OCI-LY1 (cell line): Measurements from ENCODE around the gene PIK3IP1.

ENCODE experiments used
- H2AFZ ChIP-seq: fragments of 200-600 bp; sonication (generic), shearing (Covaris generic); 2 replicates; pipeline ENCODE4 v1.6.0; 2014; ENCODE audit warnings: antibody characterized with exemption, mild to moderate bottlenecking, low read length
- H3F3A ChIP-seq: fragments of 200-600 bp; sonication (generic), shearing (Covaris generic); 2 replicates; pipeline ENCODE4 v1.6.0; 2014; ENCODE audit warnings: mild to moderate bottlenecking, antibody characterized with exemption, low read length, moderate library complexity; ENCODE audit not compliant: insufficient read depth
- H3K27ac ChIP-seq: fragments of 200-600 bp; sonication (generic); 2 replicates; pipeline ENCODE4 v1.5.1; 2014; ENCODE audit warnings: low read length, mixed run types, mild to moderate bottlenecking, low read depth; ENCODE audit not compliant: poor library complexity, severe bottlenecking
- H3K27me3 ChIP-seq: fragments of 200-600 bp; sonication (generic); 2 replicates; pipeline ENCODE4 v1.6.0; 2014; ENCODE audit warnings: antibody characterized with exemption, mild to moderate bottlenecking, low read length, moderate library complexity; ENCODE audit not compliant: insufficient read depth
- H3K36me3 ChIP-seq: fragments of 200-600 bp; sonication (generic); 2 replicates; pipeline ENCODE4 v1.6.1; 2014; ENCODE audit warnings: mild to moderate bottlenecking, antibody characterized with exemption, low read length, moderate library complexity, mixed read lengths; ENCODE audit not compliant: insufficient read depth
- H3K4me1 ChIP-seq: fragments of 200-600 bp; sonication (generic); 2 replicates; pipeline ENCODE4 v1.5.1; 2014; ENCODE audit warnings: mild to moderate bottlenecking, low read length, moderate library complexity; ENCODE audit not compliant: insufficient read depth, severe bottlenecking
- H3K4me2 ChIP-seq: fragments of 200-600 bp; sonication (generic), shearing (Covaris generic); 2 replicates; pipeline ENCODE4 v1.6.1; 2014; ENCODE audit warnings: low read length
- H3K4me3 ChIP-seq: fragments of 200-600 bp; sonication (generic); 2 replicates; pipeline ENCODE4 v1.5.1; 2014; ENCODE audit warnings: low read length, low read depth, mild to moderate bottlenecking, mixed read lengths; ENCODE audit not compliant: poor library complexity, severe bottlenecking
- H3K79me2 ChIP-seq: fragments of 200-600 bp; shearing (Covaris generic); 2 replicates; pipeline ENCODE4 v1.6.1; 2016; ENCODE audit warnings: mixed run types, low read length, mixed read lengths; ENCODE audit not compliant: insufficient read depth
- H3K9ac ChIP-seq: fragments of 200-600 bp; sonication (generic), shearing (Covaris generic); 2 replicates; pipeline ENCODE4 v1.6.1; 2014; ENCODE audit warnings: mild to moderate bottlenecking, low read length, mixed read lengths
- H3K9me2 ChIP-seq: fragments of 200-600 bp; sonication (generic), shearing (Covaris generic); 2 replicates; pipeline ENCODE4 v1.6.1; 2014; ENCODE audit warnings: low read depth, mild to moderate bottlenecking, low read length, mixed read lengths
- H3K9me3 ChIP-seq: fragments of 200-600 bp; shearing (Covaris generic); 2 replicates; pipeline ENCODE4 v1.6.1; 2014; ENCODE audit warnings: low read length, mixed read lengths
- H4K20me1 ChIP-seq: fragments of 200-600 bp; sonication (generic), shearing (Covaris generic); 2 replicates; pipeline ENCODE4 v1.6.0; 2016; ENCODE audit warnings: mild to moderate bottlenecking, low read length; ENCODE audit not compliant: insufficient read depth
- CTCF ChIP-seq: fragments of 200-600 bp; sonication (generic), shearing (Covaris generic); IDR thresholded peaks from 2 replicates; pipeline ENCODE4 v1.5.1; 2017; ENCODE audit warnings: mild to moderate bottlenecking, antibody characterized with exemption, low read length, moderate library complexity, mixed read lengths
- EZH2 ChIP-seq: fragments of 200-600 bp; sonication (generic), shearing (Covaris generic); IDR thresholded peaks from 2 replicates; pipeline ENCODE4 v1.8.0; 2017; ENCODE audit warnings: borderline replicate concordance, mixed run types, mild to moderate bottlenecking, antibody characterized with exemption, low read length, moderate library complexity, mixed read lengths

Gene PIK3IP1

DNA sequence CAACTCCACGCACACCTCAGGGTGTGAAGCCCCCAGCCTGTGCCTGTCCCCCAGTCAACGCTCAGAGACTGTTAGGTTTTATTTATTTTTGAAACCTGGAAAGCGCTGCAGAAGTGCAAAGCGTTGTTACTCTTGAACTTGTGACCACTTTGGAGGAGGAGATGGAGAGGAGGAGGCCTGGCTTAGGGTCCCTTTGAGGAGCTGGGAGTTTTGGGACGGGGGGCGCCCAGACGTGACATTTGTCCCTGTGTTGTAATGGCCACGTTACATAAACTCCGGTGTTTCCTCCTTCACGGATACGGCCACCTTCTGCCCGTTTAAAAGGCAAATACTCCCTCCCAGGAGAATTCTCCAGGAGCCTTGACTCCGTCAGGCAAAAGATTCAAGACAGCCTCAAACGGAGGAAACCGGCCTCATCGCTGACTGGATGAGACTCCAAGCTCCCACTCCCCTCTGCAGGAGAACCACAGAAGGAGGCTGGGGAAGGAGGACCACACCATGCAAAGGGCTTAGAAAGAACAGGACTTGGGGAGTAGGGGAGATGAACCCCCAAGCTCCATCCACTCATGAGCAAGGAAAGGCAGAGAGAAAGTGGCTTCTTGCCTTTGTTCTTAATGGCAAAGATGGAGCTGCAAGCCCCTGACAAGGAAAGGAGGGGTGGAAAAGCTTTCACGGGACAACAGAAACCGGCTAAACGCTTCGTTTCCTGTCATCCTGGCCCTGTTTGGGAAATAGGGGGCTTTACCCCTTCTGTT, 630 bp downstream of the PIK3IP1 start:
- Histone ChIP-seq H3K27ac (peak overlapping the region; percentile 96), H3K4me2 (peak overlapping the region; percentile 78), H3K4me1 (peaks cover 71% of the 10 kb centered on the region), H3K36me3 (peaks cover 24% of the 10 kb centered on the region; the same call in 1 of the 2 replicates), H3K9ac (peak overlapping the region; percentile 91), H3K27me3 (no peaks in the 10 kb centered on the region), H3K9me3 (no peaks in the 10 kb centered on the region), H3K79me2 (no peaks in the 10 kb centered on the region), H2AFZ (no peak overlapping the region), H3F3A (peaks cover 6% of the 10 kb centered on the region; the same call in 1 of the 2 replicates), H3K4me3 (peak overlapping the region; percentile 87), H4K20me1 (no peaks in the 10 kb centered on the region), H3K9me2 (no peaks in the 10 kb centered on the region)
- TF ChIP-seq CTCF, result no peak
- no peak for TF ChIP-seq EZH2

GRCh38 chr22:31290494-31291471, 1.5 kb downstream of the PIK3IP1 start:
- no peaks in the 10 kb centered on the region for H4K20me1 ChIP-seq
- no peaks in the 10 kb centered on the region for H3K9me2 ChIP-seq
- TF ChIP-seq CTCF (no peak), EZH2 (no peak)
- H3K79me2 ChIP-seq, result no peaks in the 10 kb centered on the region
- no peaks in the 10 kb centered on the region for H3K27me3 ChIP-seq
- no peaks in the 10 kb centered on the region for H3K9me3 ChIP-seq
- peak overlapping the region; percentile 87 for H3K4me3 ChIP-seq
- peak overlapping the region; percentile 91 for H3K9ac ChIP-seq
- H3K27ac ChIP-seq, result peak overlapping the region; percentile 96
- H3K4me2 ChIP-seq, result peak overlapping the region; percentile 78
- peaks cover 6% of the 10 kb centered on the region; the same call in 1 of the 2 replicates for H3F3A ChIP-seq
- H3K36me3 ChIP-seq, result peaks cover 32% of the 10 kb centered on the region; the same call in 1 of the 2 replicates
- no peak overlapping the region for H2AFZ ChIP-seq
- H3K4me1 ChIP-seq, result peaks cover 70% of the 10 kb centered on the region

- no peaks in the 10 kb centered on the region for H3K79me2 ChIP-seq
- no peak for TF ChIP-seq CTCF
- TF ChIP-seq EZH2, result no peak
- H4K20me1 ChIP-seq, result no peaks in the 10 kb centered on the region
- no peak overlapping the region for H2AFZ ChIP-seq
- peaks cover 46% of the 10 kb centered on the region; the same call in 1 of the 2 replicates for H3K36me3 ChIP-seq
- H3F3A ChIP-seq, result peaks cover 6% of the 10 kb centered on the region; the same call in 1 of the 2 replicates
- H3K9ac ChIP-seq, result peak overlapping the region; percentile 70
- H3K9me3 ChIP-seq, result no peaks in the 10 kb centered on the region
- peak overlapping the region; percentile 78 for H3K4me2 ChIP-seq
- H3K9me2 ChIP-seq, result no peaks in the 10 kb centered on the region
- no peaks in the 10 kb centered on the region for H3K27me3 ChIP-seq
- peak overlapping the region; percentile 96 for H3K27ac ChIP-seq
- peak overlapping the region; percentile 87 for H3K4me3 ChIP-seq
- peaks cover 68% of the 10 kb centered on the region for H3K4me1 ChIP-seq
Measured at GRCh38 chr22:31289344-31289743, 2.9 kb downstream of the PIK3IP1 start.
